ENCODE data around the gene KCNMA1.

- TF ChIP-seq CTCF (IDR thresholded peaks at IDR 0.05) (no peak), POLR2AphosphoS5 (IDR thresholded peaks at IDR 0.05) (no peak), POLR2A (IDR thresholded peaks at IDR 0.05) (no peak)
Measured at GRCh38 chr10:76939933-76940468, 697.6 kb downstream of the KCNMA1 start.
